GM20431 (cell line): ENCODE data around the gene MGAT5.

Experiments
- in situ Hi-C: fragments of 300-500 bp; cut with MseI, MboI; formaldehyde crosslinking; loops from one replicate; pipeline ENCODE4 v1.15.0; 2020; ENCODE audit warnings: low sequenced_read_pairs; ENCODE audit not compliant: unreplicated experiment

The MGAT5 gene

GRCh38 chr2:134429886-134430285 lies 176.0 kb downstream of the MGAT5 start:
- in situ Hi-C loops, result no loop called here

GRCh38 chr2:134431838-134432434 lies 178.1 kb downstream of the MGAT5 start:
- in situ Hi-C loops, result no loop called here

GRCh38 chr2:134432435-134432883 lies 178.6 kb downstream of the MGAT5 start:
- in situ Hi-C loops, result no loop called here

- in situ Hi-C loops, result no loop called here
Measured at GRCh38 chr2:134433469-134433868, 179.6 kb downstream of the MGAT5 start.

- in situ Hi-C loops, result no loop called here
Measured at GRCh38 chr2:134433979-134434378, 180.1 kb downstream of the MGAT5 start.

GRCh38 chr2:134435505-134435904 lies 181.6 kb downstream of the MGAT5 start:
- in situ Hi-C loops, result no loop called here

GRCh38 chr2:134435936-134436335 lies 182.1 kb downstream of the MGAT5 start:
- in situ Hi-C loops, result no loop called here

GRCh38 chr2:134436706-134437105 lies 182.8 kb downstream of the MGAT5 start:
- in situ Hi-C loops, result no loop called here

GRCh38 chr2:134438371-134438770 lies 184.5 kb downstream of the MGAT5 start:
- in situ Hi-C loops, result no loop called here

- in situ Hi-C loops, result no loop called here
Measured at GRCh38 chr2:134440336-134440909, 186.6 kb downstream of the MGAT5 start.

GRCh38 chr2:134441153-134441863 lies 187.4 kb downstream of the MGAT5 start:
- in situ Hi-C loops, result no loop called here

- in situ Hi-C loops, result no loop called here
Measured at GRCh38 chr2:134443814-134444480, 190.1 kb downstream of the MGAT5 start.

- in situ Hi-C loops, result no loop called here
Measured at GRCh38 chr2:134445116-134445515, 191.2 kb downstream of the MGAT5 start.

GRCh38 chr2:134445985-134446382 lies 192.1 kb downstream of the MGAT5 start:
- in situ Hi-C loops, result no loop called here

GRCh38 chr2:134446383-134447017 lies 192.6 kb downstream of the MGAT5 start:
- in situ Hi-C loops, result no loop called here

GRCh38 chr2:134447669-134448068 lies 193.8 kb downstream of the MGAT5 start:
- in situ Hi-C loops, result no loop called here

GRCh38 chr2:134448650-134449049 lies 194.8 kb downstream of the MGAT5 start:
- in situ Hi-C loops, result no loop called here

- in situ Hi-C loops, result no loop called here
Measured at GRCh38 chr2:134449157-134449556, 195.3 kb downstream of the MGAT5 start.

GRCh38 chr2:134449751-134450513 lies 196.1 kb downstream of the MGAT5 start:
- in situ Hi-C loops, result no loop called here

- in situ Hi-C loops, result no loop called here
Measured at GRCh38 chr2:134451347-134451630, 197.4 kb downstream of the MGAT5 start.
